Activated CD4-positive, alpha-beta T cell treated with anti-CD3 and anti-CD28 coated beads, Interleukin-2, amount 10 ng/mL, durations not matched to agents 24 days and 14 days (primary cell): ENCODE measurements around the gene ITGB1. TPM values are rescaled to one million over a fixed set of nuclear protein-coding genes. Genes with fewer than 3 reads are reported as not detected.

Experiments
- DNase-seq: peaks from one replicate; pipeline ENCODE4 v3.0.0; 2022
- H3K27ac Mint-ChIP-seq: one replicate; pipeline ENCODE4 v1.8.0; 2022; ENCODE audit warnings: mild to moderate bottlenecking, mixed read lengths
- H3K27me3 Mint-ChIP-seq: one replicate; pipeline ENCODE4 v1.8.0; 2022; ENCODE audit warnings: mixed read lengths
- H3K36me3 Mint-ChIP-seq: one replicate; pipeline ENCODE4 v1.8.0; 2022; ENCODE audit warnings: low read depth, mild to moderate bottlenecking, mixed read lengths
- H3K4me1 Mint-ChIP-seq: one replicate; pipeline ENCODE4 v1.8.0; 2021; ENCODE audit warnings: mixed read lengths
- H3K4me3 Mint-ChIP-seq: one replicate; pipeline ENCODE4 v1.8.0; 2022; ENCODE audit warnings: mild to moderate bottlenecking, moderate library complexity, mixed read lengths
- H3K9me3 Mint-ChIP-seq: one replicate; pipeline ENCODE4 v1.8.0; 2021; ENCODE audit warnings: mixed read lengths
- intact Hi-C: fragments of 100-400 bp; cut with micrococcal nuclease; formaldehyde crosslinking; loops from one replicate; pipeline ENCODE4 v1.15.1; 2023
- total RNA-seq: library from RNA; stranded (reverse); gene quantifications from 2 replicates; pipeline ENCODE4 v1.2.3, GENCODE V29; 2022

ITGB1 gene
- total RNA-seq, 1 donor from 2014 or later = 50.5 TPM

GRCh38 chr10:32943854-32944661 lies 14.0 kb downstream of the ITGB1 start:
- peaks cover 11% of the 10 kb centered on the region for H3K4me1 Mint-ChIP-seq
- DNase-seq = no peak
- intact Hi-C loops = no loop called here
- no peak overlapping the region for H3K4me3 Mint-ChIP-seq
- peaks cover 2% of the 10 kb centered on the region for H3K36me3 Mint-ChIP-seq
- H3K27ac Mint-ChIP-seq = no peak overlapping the region
- H3K27me3 Mint-ChIP-seq = no peaks in the 10 kb centered on the region
- no peaks in the 10 kb centered on the region for H3K9me3 Mint-ChIP-seq

GRCh38 chr10:32943395-32943794 lies 14.6 kb downstream of the ITGB1 start:
- no peak overlapping the region for H3K27ac Mint-ChIP-seq
- H3K4me1 Mint-ChIP-seq = peaks cover 13% of the 10 kb centered on the region
- H3K4me3 Mint-ChIP-seq = no peak overlapping the region
- H3K9me3 Mint-ChIP-seq = no peaks in the 10 kb centered on the region
- no peaks in the 10 kb centered on the region for H3K27me3 Mint-ChIP-seq
- H3K36me3 Mint-ChIP-seq = peaks cover 1% of the 10 kb centered on the region
- DNase-seq = no peak
- intact Hi-C loops = no loop called here

GRCh38 chr10:32942081-32942480 lies 15.9 kb downstream of the ITGB1 start:
- H3K4me1 Mint-ChIP-seq = peaks cover 14% of the 10 kb centered on the region
- DNase-seq = no peak
- H3K9me3 Mint-ChIP-seq = no peaks in the 10 kb centered on the region
- H3K4me3 Mint-ChIP-seq = no peak overlapping the region
- no peaks in the 10 kb centered on the region for H3K27me3 Mint-ChIP-seq
- no peak overlapping the region for H3K27ac Mint-ChIP-seq
- intact Hi-C loops = no loop called here
- H3K36me3 Mint-ChIP-seq = peaks cover 1% of the 10 kb centered on the region

GRCh38 chr10:32941357-32941756 lies 16.7 kb downstream of the ITGB1 start:
- no peak overlapping the region for H3K27ac Mint-ChIP-seq
- no peak for DNase-seq
- H3K27me3 Mint-ChIP-seq = no peaks in the 10 kb centered on the region
- intact Hi-C loops = no loop called here
- H3K4me1 Mint-ChIP-seq = peaks cover 14% of the 10 kb centered on the region
- H3K9me3 Mint-ChIP-seq = no peaks in the 10 kb centered on the region
- H3K4me3 Mint-ChIP-seq = no peak overlapping the region
- H3K36me3 Mint-ChIP-seq = peaks cover 1% of the 10 kb centered on the region

GRCh38 chr10:32940321-32941301 lies 17.4 kb downstream of the ITGB1 start:
- intact Hi-C loops = no loop called here
- DNase-seq = no peak
- Mint-ChIP-seq H3K9me3 (no peaks in the 10 kb centered on the region), H3K27ac (no peak overlapping the region), H3K4me1 (peaks cover 14% of the 10 kb centered on the region), H3K4me3 (no peak overlapping the region), H3K36me3 (peaks cover 1% of the 10 kb centered on the region), H3K27me3 (no peaks in the 10 kb centered on the region)

- H3K27me3 Mint-ChIP-seq = no peaks in the 10 kb centered on the region
- intact Hi-C loops = no loop called here
- DNase-seq = no peak
- H3K27ac Mint-ChIP-seq = no peak overlapping the region
- peaks cover 1% of the 10 kb centered on the region for H3K36me3 Mint-ChIP-seq
- no peaks in the 10 kb centered on the region for H3K9me3 Mint-ChIP-seq
- peaks cover 14% of the 10 kb centered on the region for H3K4me1 Mint-ChIP-seq
- no peak overlapping the region for H3K4me3 Mint-ChIP-seq
These were observed 18.5 kb downstream of the ITGB1 start for GRCh38 chr10:32939296-32940111.

- Mint-ChIP-seq H3K4me3 (no peak overlapping the region), H3K4me1 (peaks cover 14% of the 10 kb centered on the region), H3K27me3 (no peaks in the 10 kb centered on the region), H3K9me3 (no peaks in the 10 kb centered on the region), H3K36me3 (peaks cover 1% of the 10 kb centered on the region), H3K27ac (no peak overlapping the region)
- intact Hi-C loops = no loop called here
- DNase-seq = no peak
These were observed 19.4 kb downstream of the ITGB1 start for GRCh38 chr10:32938554-32939061.

GRCh38 chr10:32937911-32938424 lies 20.1 kb downstream of the ITGB1 start:
- H3K9me3 Mint-ChIP-seq = no peaks in the 10 kb centered on the region
- H3K27ac Mint-ChIP-seq = no peak overlapping the region
- peaks cover 5% of the 10 kb centered on the region for H3K36me3 Mint-ChIP-seq
- intact Hi-C loops = no loop called here
- H3K27me3 Mint-ChIP-seq = no peaks in the 10 kb centered on the region
- DNase-seq = no peak
- peaks cover 14% of the 10 kb centered on the region for H3K4me1 Mint-ChIP-seq
- H3K4me3 Mint-ChIP-seq = no peak overlapping the region

- H3K4me3 Mint-ChIP-seq = no peak overlapping the region
- DNase-seq = no peak
- peaks cover 2% of the 10 kb centered on the region for H3K4me1 Mint-ChIP-seq
- peaks cover 22% of the 10 kb centered on the region for H3K36me3 Mint-ChIP-seq
- intact Hi-C loops = no loop called here
- no peaks in the 10 kb centered on the region for H3K9me3 Mint-ChIP-seq
- H3K27ac Mint-ChIP-seq = no peak overlapping the region
- no peaks in the 10 kb centered on the region for H3K27me3 Mint-ChIP-seq
These were observed 25.8 kb downstream of the ITGB1 start for GRCh38 chr10:32932225-32932729.

GRCh38 chr10:32931593-32931992 lies 26.4 kb downstream of the ITGB1 start:
- Mint-ChIP-seq H3K4me1 (peaks cover 2% of the 10 kb centered on the region), H3K27me3 (no peaks in the 10 kb centered on the region), H3K36me3 (peaks cover 29% of the 10 kb centered on the region), H3K4me3 (no peak overlapping the region), H3K27ac (no peak overlapping the region), H3K9me3 (peaks cover 1% of the 10 kb centered on the region)
- intact Hi-C loops = no loop called here
- no peak for DNase-seq

- no peak for DNase-seq
- H3K36me3 Mint-ChIP-seq = peaks cover 40% of the 10 kb centered on the region
- no peaks in the 10 kb centered on the region for H3K27me3 Mint-ChIP-seq
- no peak overlapping the region for H3K4me3 Mint-ChIP-seq
- H3K4me1 Mint-ChIP-seq = peaks cover 2% of the 10 kb centered on the region
- no peak overlapping the region for H3K27ac Mint-ChIP-seq
- intact Hi-C loops = no loop called here
- H3K9me3 Mint-ChIP-seq = peaks cover 10% of the 10 kb centered on the region
These were observed 28.0 kb downstream of the ITGB1 start for GRCh38 chr10:32930036-32930435.

- H3K4me1 Mint-ChIP-seq = peaks cover 2% of the 10 kb centered on the region
- intact Hi-C loops = no loop called here
- H3K27ac Mint-ChIP-seq = no peak overlapping the region
- H3K36me3 Mint-ChIP-seq = peaks cover 42% of the 10 kb centered on the region
- no peaks in the 10 kb centered on the region for H3K27me3 Mint-ChIP-seq
- no peak overlapping the region for H3K4me3 Mint-ChIP-seq
- DNase-seq = no peak
- peaks cover 10% of the 10 kb centered on the region for H3K9me3 Mint-ChIP-seq
These were observed 28.4 kb downstream of the ITGB1 start for GRCh38 chr10:32929634-32930033.

- no peaks in the 10 kb centered on the region for H3K27me3 Mint-ChIP-seq
- peaks cover 45% of the 10 kb centered on the region for H3K36me3 Mint-ChIP-seq
- no peak for DNase-seq
- peaks cover 8% of the 10 kb centered on the region for H3K4me1 Mint-ChIP-seq
- no peak overlapping the region for H3K4me3 Mint-ChIP-seq
- H3K9me3 Mint-ChIP-seq = peaks cover 10% of the 10 kb centered on the region
- H3K27ac Mint-ChIP-seq = no peak overlapping the region
- intact Hi-C loops = no loop called here
These were observed 30.3 kb downstream of the ITGB1 start for GRCh38 chr10:32927750-32928149.
